GM06990 (cell line): Measurements from ENCODE around the gene SLC66A1.

Experiments used
- DNase-seq: peaks from one replicate; pipeline ENCODE4 v3.0.0-alpha.2; 2011; ENCODE audit not compliant: insufficient read length; ENCODE audit errors: extremely low read depth
- H3K27me3 ChIP-seq: replicated peaks from 2 replicates; pipeline ENCODE4 v1.6.0; 2011; ENCODE audit warnings: low read length; ENCODE audit not compliant: control insufficient read depth, insufficient read depth
- H3K36me3 ChIP-seq: 2 replicates; pipeline ENCODE4 v1.5.1; 2011; ENCODE audit warnings: low read length; ENCODE audit not compliant: control insufficient read depth, insufficient read depth
- H3K4me3 ChIP-seq: replicated peaks from 2 replicates; pipeline ENCODE4 v1.5.1; 2011; ENCODE audit warnings: low read depth, mild to moderate bottlenecking, control low read depth, low read length
- TF ChIP-seq, protein P1 (sequence below): IDR thresholded peaks from 2 replicates; pipeline ENCODE4 v1.5.1; 2011; ENCODE audit warnings: low read length, control low read depth, mild to moderate bottlenecking, inconsistent platforms; ENCODE audit not compliant: insufficient read depth, poor library complexity, severe bottlenecking

The SLC66A1 gene

GRCh38 chr1:19322481-19322880, 10.4 kb downstream of the SLC66A1 start:
- no peak for DNase-seq
- TF ChIP-seq, protein P1, sequence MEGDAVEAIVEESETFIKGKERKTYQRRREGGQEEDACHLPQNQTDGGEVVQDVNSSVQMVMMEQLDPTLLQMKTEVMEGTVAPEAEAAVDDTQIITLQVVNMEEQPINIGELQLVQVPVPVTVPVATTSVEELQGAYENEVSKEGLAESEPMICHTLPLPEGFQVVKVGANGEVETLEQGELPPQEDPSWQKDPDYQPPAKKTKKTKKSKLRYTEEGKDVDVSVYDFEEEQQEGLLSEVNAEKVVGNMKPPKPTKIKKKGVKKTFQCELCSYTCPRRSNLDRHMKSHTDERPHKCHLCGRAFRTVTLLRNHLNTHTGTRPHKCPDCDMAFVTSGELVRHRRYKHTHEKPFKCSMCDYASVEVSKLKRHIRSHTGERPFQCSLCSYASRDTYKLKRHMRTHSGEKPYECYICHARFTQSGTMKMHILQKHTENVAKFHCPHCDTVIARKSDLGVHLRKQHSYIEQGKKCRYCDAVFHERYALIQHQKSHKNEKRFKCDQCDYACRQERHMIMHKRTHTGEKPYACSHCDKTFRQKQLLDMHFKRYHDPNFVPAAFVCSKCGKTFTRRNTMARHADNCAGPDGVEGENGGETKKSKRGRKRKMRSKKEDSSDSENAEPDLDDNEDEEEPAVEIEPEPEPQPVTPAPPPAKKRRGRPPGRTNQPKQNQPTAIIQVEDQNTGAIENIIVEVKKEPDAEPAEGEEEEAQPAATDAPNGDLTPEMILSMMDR, result no peak
- H3K36me3 ChIP-seq, result peaks cover 8% of the 10 kb centered on the region

DNA sequence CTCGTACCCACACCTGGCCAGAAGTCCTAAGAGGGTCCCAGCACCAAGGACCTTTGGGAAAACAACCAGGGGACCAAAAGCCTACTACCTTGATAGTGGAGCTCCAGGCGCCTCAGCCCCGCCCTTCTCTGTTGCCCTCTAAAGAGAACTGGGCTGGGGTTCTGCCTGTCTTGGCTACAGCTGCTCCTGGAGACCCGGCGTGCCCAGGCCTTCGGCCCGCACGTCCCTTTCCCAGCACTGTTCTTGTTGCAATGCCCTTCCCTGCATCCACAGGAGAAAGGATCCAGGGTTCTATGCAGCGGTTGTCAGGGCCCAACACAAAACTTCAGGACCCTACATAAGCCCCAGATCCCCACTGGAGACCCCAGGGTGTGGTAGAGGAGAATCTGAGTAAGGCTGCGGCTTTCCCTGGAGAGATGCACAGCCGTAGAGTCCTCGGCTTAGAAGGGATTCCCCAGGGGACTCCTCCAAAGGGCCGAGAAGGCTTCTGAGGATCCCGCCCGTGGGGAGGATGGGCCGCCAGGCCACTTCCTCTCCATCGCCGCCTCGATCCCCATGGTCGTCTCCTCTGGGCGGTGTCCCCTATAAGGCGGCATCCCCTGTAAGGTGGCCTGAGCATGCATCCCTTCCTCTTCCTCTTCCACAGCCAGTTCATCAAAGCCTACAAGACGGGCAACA, 12.0 kb downstream of the SLC66A1 start:
- Histone ChIP-seq H3K36me3 (peaks cover 6% of the 10 kb centered on the region), H3K27me3 (no peaks in the 10 kb centered on the region), H3K4me3 (no peak overlapping the region)
- DNase-seq, result no peak
- TF ChIP-seq, protein P1, result no peak

More at GRCh38 chr1:19322481-19322880, 10.4 kb downstream of the SLC66A1 start:
- H3K27me3 ChIP-seq, result no peaks in the 10 kb centered on the region
- no peak overlapping the region for H3K4me3 ChIP-seq

GRCh38 chr1:19324665-19324990, 12.5 kb downstream of the SLC66A1 start:
- TF ChIP-seq, protein P1, result no peak
- no peak for DNase-seq
- Histone ChIP-seq H3K27me3 (no peaks in the 10 kb centered on the region), H3K36me3 (peaks cover 6% of the 10 kb centered on the region), H3K4me3 (no peak overlapping the region)

GRCh38 chr1:19325368-19325957, 13.3 kb downstream of the SLC66A1 start:
- TF ChIP-seq, protein P1, result no peak
- Histone ChIP-seq H3K27me3 (no peaks in the 10 kb centered on the region), H3K36me3 (peaks cover 6% of the 10 kb centered on the region), H3K4me3 (no peak overlapping the region)
- no peak for DNase-seq

DNA sequence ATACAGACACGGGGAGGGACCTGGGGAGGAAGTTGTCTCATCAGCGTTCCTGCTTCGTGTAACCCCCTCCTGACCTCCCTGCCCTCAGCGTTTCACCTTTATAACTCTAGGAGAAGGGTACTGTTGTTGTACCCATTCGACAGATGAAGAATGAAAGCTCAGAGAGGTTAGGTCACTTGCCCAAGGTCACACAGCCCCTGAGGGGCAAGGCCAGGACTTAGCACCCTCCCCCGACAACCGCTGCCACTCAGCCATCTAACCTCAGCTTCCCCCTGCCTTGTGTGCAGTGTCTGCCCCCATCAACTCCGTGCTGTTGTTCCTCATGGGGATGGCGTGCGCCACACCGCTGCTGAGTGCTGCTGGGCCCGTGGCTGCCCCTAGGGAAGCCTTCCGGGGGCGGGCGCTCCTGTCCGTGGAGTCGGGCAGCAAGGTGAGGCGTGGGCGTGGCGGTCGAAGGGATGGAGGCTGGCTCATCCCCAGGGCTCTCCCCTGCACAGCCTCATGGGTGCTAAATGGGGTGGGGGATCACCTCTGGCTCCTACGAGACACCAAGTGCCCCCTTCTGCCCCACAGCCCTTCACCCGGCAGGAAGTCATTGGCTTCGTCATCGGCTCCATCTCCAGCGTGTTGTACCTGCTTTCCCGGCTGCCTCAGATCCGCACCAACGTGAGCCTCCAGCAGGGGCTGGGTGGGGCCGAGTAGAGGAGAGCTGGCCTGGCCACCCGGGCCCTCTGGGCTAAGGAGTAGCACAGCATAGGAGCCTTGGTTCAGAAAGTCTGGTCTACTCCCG, 14.0 kb downstream of the SLC66A1 start:
- H3K4me3 ChIP-seq, result no peak overlapping the region
- DNase-seq, result no peak
- TF ChIP-seq, protein P1, result no peak
- peaks cover 6% of the 10 kb centered on the region for H3K36me3 ChIP-seq
- no peaks in the 10 kb centered on the region for H3K27me3 ChIP-seq
